ENCODE measurements around the gene FAM227A.
"Not testable (repeated sequence)": the region's sequence is repeated elsewhere in the genome, so short reads cannot be mapped to it uniquely, and the experiment has no call there.

Gene FAM227A

DNA sequence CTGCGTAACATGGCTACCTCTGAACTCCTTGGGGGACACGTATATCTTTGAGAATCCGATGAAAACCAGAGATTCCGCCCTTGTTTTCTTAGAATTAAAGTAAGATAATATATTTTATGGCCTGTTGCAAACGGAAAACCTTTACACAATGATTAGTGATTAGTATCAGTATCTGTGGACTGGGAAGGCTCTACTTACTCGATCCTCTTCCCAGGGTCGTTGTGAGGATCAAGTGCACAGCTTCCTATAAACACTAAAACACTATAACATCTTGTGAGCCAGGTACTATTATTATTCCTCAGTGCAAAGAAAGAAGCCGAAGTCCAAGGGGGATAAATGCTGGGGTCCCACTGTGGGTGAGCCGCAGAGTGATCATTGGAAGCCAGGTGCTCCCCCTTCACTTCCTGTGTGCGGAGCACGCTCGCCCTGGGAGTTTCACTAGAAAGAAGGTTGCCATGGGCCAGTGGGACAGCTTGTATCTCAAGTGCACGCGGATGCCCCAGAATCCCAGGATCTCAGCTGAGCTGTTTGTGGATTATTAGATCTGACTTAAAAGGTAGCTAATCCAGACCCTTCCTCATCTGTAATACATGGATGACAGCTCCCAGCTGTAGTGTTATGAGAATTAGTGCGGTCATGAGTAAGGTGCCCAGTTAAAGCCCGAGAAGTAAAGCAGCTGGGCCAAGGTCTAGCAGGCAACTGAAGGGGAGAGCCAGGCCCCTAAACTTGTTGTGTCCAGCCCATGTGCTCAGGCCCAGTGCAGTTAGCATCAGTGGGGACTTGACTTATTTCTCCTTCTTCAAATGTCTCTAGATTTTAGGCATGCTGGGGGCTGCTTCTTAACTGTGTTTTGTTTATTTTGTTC lies 1.1 kb upstream of the FAM227A start:
- DNase-seq (ENCODE audit: low read depth, low spot score), result no peak

DNA sequence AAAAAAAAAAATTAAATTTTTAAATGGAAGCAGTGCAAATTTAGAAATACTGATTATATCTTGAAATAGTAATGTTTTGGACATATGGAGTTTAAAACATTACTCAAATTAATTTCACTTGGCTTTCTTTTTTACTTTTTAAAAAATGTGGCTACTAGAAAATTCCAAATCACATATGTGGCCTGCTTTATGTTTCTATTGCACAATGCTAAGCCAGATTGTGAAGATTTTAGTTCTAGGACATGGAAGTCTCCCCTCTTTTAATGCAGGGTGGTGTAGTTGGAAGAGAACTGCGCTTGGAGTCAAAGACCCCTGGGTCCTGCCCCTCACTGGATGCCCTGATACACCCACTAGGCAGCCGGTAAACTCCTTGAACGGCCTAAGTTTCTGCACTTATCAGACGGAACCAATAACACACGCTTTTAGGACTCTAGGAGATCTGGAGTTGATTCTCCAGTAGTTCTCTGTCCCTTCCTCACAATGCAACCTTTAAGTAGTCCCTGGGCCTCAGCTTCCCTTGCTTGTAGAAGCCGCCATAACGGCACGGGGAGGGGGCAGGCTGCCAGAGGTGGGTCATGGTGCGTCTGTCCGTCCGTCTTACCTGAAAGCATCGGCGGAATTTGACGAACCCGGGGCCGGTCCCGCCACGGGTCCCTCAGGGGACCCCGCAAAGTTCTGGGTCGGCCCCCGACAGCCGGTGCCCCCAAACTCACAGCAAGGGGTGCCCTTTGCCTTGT lies 505 bp downstream of the FAM227A start:
- no peak for DNase-seq (ENCODE audit: low read depth, low spot score)

- DNase-seq (ENCODE audit: low read depth, low spot score), result no peak
These were observed 2.5 kb downstream of the FAM227A start for GRCh38 chr22:38653741-38654140.

GRCh38 chr22:38652859-38653258 lies 3.3 kb downstream of the FAM227A start:
- DNase-seq (ENCODE audit: low read depth, low spot score), result no peak

DNA sequence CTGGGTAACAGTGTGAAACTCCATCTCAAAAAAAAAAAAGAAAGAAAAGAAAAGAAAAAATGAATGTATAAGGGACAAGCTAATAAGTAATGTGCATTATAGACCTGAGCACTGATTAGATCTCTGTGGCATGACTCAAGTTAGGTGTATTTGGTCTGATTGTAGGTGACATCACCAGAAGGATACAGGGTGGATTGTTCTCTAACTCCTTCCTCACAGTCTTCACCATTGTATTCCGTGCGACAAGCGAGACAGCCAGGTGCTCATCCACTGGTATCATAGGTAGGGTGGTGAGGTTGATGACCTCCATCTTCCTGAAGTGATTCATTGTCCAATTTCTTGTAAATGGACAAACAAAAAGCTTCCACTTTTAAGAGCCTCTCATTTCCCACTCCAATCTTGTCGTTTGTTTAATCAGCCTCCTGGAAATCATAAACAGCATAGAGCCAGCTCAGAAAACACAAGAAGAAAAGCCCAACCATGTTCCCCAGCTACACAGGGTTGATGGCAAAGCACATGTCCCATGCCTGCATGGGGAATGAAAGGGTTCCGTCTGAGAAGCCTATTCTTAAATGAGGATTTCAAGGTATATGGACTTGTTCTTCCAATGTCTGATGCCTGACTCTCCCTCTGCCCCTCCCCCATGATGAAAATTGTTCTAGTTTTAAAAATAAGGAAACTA lies 6.2 kb downstream of the FAM227A start:
- no peak for DNase-seq (ENCODE audit: low read depth, low spot score)

- DNase-seq (ENCODE audit: low read depth, low spot score), result no peak
These were observed 10.8 kb downstream of the FAM227A start for GRCh38 chr22:38645430-38645829.

DNA sequence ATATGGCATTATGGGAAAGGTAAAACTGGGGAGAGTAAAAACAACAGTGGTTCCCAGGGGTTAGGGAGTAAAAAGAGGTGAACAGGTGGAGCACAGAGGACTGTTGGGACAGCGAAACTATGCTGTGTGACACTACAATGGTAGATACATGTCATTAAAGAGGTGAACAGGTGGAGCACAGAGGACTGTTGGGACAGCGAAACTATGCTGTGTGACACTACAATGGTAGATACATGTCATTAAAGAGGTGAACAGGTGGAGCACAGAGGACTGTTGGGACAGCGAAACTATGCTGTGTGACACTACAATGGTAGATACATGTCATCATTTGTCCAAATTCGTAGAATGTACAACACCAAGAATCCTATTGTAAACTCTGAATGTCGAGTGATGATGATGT lies 11.9 kb downstream of the FAM227A start:
- not testable (repeated sequence) for DNase-seq (ENCODE audit: low read depth, low spot score)

- no peak for DNase-seq (ENCODE audit: low read depth, low spot score)
These were observed 14.6 kb downstream of the FAM227A start for GRCh38 chr22:38641476-38642040.

GRCh38 chr22:38638728-38639127 lies 17.5 kb downstream of the FAM227A start:
- no peak for DNase-seq (ENCODE audit: low read depth, low spot score)

DNA sequence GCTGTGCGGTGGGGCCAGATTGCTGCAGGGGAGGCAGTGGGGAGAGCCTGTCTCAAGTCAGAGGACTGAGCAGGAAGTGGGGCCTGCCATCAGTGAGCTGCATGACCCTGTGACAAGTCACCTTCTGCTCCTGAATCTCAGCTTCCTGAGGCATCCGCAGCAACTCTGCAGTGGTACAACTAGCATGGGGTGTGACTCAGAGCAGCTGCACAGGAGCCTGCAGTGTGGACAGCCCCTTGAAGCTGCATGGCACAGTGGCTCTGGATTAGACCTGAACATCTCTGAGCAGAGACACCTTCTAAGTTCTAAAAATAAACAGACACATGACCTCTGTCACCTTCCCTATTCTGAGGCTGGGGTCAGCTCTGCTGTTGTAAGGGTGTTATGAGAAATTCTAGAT lies 18.0 kb downstream of the FAM227A start:
- DNase-seq (ENCODE audit: low read depth, low spot score), result no peak

GRCh38 chr22:38632528-38632927 lies 23.7 kb downstream of the FAM227A start:
- no peak for DNase-seq (ENCODE audit: low read depth, low spot score)

- DNase-seq (ENCODE audit: low read depth, low spot score), result no peak
These were observed 24.5 kb downstream of the FAM227A start for GRCh38 chr22:38631724-38632123.

- no peak for DNase-seq (ENCODE audit: low read depth, low spot score)
These were observed 27.1 kb downstream of the FAM227A start for GRCh38 chr22:38629108-38629507.

GRCh38 chr22:38628444-38628843 lies 27.7 kb downstream of the FAM227A start:
- no peak for DNase-seq (ENCODE audit: low read depth, low spot score)

GRCh38 chr22:38623351-38623750 lies 32.8 kb downstream of the FAM227A start:
- no peak for DNase-seq (ENCODE audit: low read depth, low spot score)

DNA sequence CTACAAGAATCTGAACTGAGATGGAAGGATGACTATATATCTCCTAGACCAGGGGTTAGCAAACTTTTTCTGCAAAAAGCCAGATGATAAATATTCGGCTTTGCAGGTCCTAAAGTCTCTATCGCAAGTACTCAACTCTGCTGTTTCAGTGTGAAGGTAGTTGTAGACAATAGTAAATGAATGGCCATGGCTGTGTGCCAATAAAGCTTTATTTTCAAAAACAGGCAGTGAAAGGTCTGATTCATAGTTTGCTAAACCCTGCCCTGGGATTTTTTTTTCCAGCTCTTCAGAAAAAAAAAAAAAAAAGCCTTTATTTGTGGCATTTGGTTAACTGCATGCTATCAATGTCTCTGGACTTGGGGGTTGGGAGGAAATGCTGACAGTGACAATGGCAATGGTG lies 37.5 kb downstream of the FAM227A start:
- no peak for DNase-seq (ENCODE audit: low read depth, low spot score)

- no peak for DNase-seq (ENCODE audit: low read depth, low spot score)
These were observed 37.9 kb downstream of the FAM227A start for GRCh38 chr22:38618258-38618657.

- DNase-seq (ENCODE audit: low read depth, low spot score), result not testable (repeated sequence)
These were observed 41.2 kb downstream of the FAM227A start for GRCh38 chr22:38615064-38615405.

DNA sequence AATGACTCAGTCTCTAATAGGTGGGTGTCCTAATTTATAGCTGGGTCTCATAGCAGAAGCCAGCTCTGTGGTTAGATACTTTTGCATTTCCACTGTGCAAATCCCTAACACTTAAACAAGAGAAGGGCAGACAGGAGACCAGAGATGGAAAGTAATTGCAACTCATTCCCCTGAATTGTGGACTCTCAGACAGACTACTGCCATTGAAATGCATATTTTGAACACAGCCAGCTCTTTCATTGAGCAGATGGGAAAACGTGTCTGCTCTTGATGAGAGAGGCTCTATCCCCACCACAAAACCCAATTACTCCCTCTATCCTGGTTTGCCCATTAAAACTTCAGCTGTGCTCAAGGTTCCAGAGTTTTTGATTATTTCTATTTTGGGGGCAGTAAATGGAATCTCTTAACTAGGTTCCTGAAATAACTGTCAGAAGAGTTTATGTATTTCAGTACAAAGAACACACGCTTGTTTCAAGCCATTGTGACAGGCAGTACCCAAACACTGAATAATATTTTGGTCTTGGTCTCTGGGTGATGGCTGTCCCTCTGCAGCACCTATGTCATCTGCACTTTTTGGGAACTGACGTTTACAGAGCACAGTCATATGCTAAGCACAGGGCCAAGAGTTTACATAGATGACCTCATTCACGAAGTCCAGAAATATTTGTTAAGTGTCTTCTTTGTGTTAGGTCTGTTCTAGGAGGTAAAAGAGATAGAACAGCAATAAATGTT lies 41.7 kb downstream of the FAM227A start:
- no peak for DNase-seq (ENCODE audit: low read depth, low spot score)

DNA sequence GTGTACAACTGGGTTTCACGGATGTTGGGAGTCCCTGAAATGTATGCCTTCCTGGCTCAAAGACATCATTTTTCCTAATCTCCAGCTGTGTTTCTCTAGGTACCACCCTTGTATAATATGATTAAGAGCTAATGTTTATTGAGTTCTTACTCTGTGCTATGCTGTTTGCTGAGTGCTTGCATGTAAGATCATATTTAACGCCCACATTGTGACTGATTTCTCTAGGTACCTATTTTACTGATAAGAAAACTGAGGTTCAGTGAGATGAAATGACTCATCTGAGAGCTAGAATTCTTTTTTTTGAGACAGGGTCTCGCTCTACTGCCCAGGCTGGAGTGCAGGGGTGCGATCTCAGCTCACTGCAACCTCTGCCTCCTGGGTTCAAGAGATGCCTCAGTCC lies 42.6 kb downstream of the FAM227A start:
- DNase-seq (ENCODE audit: low read depth, low spot score), result no peak

DNA sequence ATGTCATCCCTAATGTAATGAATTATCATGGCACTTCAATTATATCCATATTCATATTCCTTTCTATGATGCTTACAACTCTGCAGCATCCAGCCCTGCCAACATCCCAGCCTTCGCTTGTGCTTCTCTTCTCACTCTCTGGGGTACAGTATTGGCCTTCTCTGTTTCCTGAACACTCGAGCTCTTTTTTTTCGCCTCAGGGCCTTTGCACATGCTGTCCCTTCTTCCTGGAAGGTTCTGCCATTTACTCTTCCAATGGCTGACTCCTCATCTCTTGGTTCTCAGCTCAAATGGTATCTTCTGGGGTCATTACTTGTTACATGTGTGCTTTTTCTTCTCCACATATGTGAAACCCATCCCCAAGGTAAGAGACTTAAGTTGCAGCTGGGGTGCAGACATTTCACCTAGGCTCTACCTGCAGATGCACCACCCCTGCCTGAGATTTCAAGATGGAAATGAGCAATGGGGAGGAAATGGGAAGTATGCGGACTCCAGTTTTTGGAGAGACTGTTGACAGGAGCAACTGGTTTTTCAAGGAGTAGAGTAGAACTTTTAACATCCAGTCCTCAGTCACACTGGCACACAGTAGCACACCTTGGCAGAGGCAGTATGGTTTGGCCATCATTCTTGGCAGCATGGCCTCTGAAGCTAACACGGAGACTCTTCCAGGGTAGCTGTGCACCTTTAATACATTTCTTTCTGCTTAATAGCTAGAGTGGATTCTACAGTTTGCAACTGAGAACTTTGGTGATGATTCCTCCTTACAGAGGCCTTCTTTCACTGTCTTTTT lies 43.8 kb downstream of the FAM227A start:
- no peak for DNase-seq (ENCODE audit: low read depth, low spot score)

All from iPS DF 19.7 (cell line).